Globus pallidus (tissue), 1 donor: ENCODE measurements around the gene RASGRF2.
A peak's percentile ranks its signal among the peaks of the same experiment; 100 is the strongest.
"Not testable (repeated sequence)": the region's sequence is repeated elsewhere in the genome, so short reads cannot be mapped to it uniquely, and the experiment has no call there.

Experiments used
- DNase-seq: peaks from one replicate; pipeline ENCODE4 v3.0.0-alpha.2; 2015; ENCODE audit warnings: low spot score

Gene RASGRF2

GRCh38 chr5:81241001-81241400 lies 280.8 kb downstream of the RASGRF2 start:
- DNase-seq: no peak

- DNase-seq: no peak
Measured at GRCh38 chr5:81241961-81242648, 281.9 kb downstream of the RASGRF2 start.

DNA sequence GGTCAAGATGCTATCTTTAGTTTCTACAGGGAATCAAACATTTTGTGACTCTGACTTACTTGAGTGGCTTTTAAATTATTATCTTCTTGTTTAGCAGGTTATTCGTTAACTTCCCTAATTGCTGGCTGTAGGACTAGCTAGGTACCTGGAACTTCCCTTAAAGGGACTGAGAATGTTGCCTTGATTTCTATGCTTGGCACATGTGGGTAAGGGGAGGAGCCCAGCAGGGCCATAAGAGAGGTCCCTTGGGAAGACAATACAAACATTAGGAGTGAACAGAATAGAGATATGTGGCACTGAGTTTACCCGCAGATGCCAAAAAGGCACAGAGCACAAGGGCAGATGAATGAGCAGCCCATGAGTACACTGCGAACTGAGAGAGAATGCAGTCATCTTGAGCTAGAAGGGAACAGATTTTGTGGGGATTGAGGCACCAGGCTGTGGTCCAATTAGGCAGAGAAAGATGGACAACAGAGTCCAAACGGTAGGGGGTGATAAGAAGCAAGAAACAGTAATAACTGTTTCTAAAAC lies 282.8 kb downstream of the RASGRF2 start:
- DNase-seq: no peak

- DNase-seq: no peak
Measured at GRCh38 chr5:81244451-81244850, 284.3 kb downstream of the RASGRF2 start.

GRCh38 chr5:81245871-81246235 lies 285.7 kb downstream of the RASGRF2 start:
- DNase-seq: no peak

DNA sequence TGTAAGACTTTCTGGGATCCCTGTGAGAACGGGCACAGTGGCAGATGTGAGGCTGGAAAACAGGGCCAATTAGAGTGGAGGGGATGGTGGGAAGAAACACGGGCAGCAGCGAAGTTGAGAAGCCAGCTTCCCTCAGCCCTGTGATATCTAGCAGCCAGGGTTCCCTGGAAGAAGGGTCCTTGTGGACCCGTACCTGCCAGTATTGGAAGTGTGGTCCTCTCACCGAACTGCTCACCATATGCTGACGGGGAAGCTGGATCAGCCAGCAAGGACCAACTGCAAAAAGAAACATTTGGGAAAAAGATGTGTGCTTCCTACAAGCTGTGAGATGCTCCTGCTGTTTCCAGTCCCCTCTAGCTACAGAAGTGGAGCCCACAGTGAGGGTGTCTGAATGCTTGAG lies 286.5 kb downstream of the RASGRF2 start:
- no peak for DNase-seq

DNA sequence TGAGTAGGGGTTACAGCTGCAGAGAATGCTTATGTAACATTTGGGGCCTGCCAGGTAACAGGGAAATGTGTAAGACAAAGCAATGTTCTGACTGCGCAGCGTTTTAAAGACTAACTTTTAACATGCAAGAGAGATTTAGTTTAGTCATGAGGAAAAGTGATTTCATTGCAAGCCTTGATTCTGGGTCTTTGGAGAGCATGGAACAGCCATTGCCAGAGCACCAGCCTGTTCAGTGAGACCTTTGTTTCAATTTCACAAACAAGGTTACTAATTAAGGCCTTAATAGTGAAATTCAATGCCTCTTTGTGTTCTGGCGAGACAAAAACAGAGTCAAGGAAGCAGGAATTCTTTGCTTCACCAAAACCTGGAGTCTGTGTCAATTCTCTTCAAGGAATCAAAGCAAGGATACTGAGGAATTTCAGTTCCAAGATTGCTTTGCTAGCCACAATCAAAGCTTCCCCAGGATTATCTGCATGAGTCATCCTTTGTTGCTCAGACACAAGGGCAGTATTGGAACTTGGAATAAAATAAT lies 287.3 kb downstream of the RASGRF2 start:
- DNase-seq: peak; percentile 70

- DNase-seq: no peak
Measured at GRCh38 chr5:81249240-81249639, 289.1 kb downstream of the RASGRF2 start.

GRCh38 chr5:81250004-81250403 lies 289.8 kb downstream of the RASGRF2 start:
- DNase-seq: no peak

GRCh38 chr5:81251922-81252321 lies 291.8 kb downstream of the RASGRF2 start:
- DNase-seq: no peak

DNA sequence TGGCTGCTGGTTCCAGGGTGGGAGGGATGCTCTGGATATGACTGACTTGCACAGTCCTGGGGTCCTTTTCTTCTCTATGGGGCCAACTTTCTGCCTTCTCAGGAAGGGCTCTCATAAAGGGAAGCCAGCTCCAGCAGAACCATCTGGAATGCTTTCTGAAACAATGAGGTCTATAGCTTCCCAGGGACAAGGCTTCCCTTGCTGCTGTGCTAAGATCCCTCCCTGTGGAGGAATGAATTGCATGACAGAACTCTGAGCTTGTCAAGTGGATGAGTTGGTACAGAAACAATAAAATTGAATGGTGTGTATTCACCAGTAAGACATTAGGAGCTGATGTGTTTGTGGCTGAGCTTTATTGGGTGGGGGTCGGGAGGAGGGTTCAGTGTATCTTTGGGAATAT lies 292.7 kb downstream of the RASGRF2 start:
- DNase-seq: peak; percentile 45

DNA sequence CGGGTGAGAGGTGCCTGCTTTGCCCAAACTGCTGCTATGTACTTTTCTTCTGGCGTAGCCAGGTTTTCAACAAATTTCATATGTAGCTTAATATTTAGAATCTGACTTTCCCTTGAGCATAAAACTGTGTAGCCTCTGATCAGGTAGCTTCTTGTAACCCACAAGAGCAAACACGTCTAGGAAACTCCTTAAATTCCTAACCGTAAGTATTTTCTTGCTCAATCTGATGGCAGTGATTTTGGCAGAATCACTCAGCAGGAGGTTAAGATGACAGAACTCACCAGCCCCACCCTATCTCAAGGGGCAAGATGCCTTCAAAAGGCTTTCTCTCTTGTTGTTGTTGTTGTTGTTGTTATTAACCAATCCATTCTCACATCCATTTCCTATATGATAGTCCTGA lies 293.7 kb downstream of the RASGRF2 start:
- DNase-seq: no peak

GRCh38 chr5:81254886-81255559 lies 294.9 kb downstream of the RASGRF2 start:
- no peak for DNase-seq

GRCh38 chr5:81256766-81257165 lies 296.6 kb downstream of the RASGRF2 start:
- no peak for DNase-seq

GRCh38 chr5:81262796-81263195 lies 302.6 kb downstream of the RASGRF2 start:
- not testable (repeated sequence) for DNase-seq

DNA sequence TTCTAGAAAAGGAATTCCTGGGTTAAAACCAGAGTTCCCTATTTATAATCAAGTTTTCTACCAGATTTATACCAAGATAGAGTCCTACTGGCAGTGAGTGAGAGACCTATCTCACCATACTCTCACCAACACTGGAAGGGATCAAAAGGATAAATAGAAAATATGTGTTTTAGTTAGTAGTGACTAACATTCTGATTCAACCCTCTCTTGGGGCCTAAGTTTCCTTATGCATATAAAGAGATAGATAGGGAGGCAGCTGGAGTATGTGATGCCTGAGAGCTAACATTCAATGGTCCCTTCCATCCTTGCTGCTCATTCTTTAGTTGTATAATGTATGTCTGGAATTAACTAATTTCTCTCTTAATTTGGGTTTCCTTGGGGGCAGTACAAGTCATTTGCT lies 304.9 kb downstream of the RASGRF2 start:
- DNase-seq: no peak

DNA sequence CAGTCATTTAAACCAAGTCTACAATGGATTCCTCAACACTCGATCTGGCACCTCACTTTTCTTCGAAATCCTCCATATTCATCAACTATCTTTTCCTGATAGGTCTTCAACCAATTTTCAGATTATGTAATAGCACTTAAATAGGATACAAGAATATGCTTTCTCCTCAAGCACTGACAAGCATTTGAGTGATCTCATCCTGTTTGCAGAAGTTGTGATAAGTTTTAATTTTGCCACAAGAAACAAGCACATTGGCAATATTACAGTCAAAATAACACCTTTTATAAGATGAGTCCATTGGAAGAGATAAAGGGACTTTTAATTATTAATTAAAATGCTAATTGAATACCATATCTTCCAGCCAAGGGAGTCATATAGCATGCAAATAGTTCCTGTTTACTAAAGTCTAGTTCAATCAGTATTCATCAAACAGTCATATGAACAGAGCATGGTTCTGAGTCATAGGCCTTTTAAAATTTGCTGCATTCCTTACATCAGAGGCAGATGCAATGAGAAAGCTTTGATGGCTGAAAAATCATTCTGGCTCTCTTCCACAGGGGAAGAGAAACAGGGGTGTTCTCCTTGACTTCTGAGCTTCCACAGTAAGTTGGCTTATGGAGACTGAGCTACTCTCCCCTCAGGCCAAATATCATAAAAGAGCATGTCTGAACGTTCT lies 308.5 kb downstream of the RASGRF2 start:
- no peak for DNase-seq

- DNase-seq: no peak
Measured at GRCh38 chr5:81269751-81270393, 309.7 kb downstream of the RASGRF2 start.

- not testable (repeated sequence) for DNase-seq
Measured at GRCh38 chr5:81270394-81271027, 310.3 kb downstream of the RASGRF2 start.
